Stimulated activated CD8-positive, alpha-beta memory T cell treated with anti-CD3 and anti-CD28 coated beads, Interleukin-7, amount 100 ng/mL, for 4 hours (primary cell): ENCODE data around the gene CHN1.

Source experiments
- DNase-seq, 2 donors: peaks; one replicate each; pipeline ENCODE4 v3.0.0-alpha.2; 2020; ENCODE audit warnings: low read depth in 2 of 2

Gene CHN1

DNA sequence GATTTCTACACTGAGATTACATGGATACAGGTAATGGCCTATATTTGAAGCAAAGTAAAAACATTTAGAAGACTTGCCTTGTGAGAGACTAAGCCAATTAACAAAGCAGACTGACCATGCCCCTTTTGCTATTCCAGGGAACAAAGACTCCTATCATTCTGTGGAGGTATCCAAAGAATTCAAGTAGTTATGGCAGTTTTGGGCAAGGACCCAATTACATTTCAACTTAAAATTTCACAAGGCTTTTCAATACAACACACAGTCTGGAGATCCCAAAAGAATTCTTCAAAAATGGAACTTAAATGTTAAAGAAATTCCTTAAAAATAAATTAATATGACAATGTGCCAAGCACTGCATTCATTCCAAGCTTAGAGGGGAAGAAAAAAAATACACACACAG lies 131.7 kb downstream of the CHN1 start:
- no peak for DNase-seq

DNA sequence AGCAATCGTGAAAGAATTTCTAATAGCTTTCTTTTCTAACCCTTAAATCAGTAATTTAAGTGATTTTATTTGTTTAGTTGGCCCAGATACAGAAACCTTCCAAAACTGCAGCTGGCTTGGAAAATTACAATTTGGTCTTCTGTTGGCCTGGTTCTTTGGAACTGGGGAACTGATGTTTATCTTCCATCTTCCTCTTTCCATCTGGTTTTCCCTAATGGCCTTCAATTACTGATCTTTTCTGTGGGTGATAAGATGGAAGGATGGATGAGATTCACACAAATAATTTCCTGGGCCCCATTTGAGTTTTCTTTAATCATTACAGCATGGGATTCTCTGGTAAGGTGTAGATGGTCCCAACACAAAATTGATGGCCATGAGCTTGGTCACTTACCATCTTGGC lies 134.4 kb downstream of the CHN1 start:
- DNase-seq: no peak

DNA sequence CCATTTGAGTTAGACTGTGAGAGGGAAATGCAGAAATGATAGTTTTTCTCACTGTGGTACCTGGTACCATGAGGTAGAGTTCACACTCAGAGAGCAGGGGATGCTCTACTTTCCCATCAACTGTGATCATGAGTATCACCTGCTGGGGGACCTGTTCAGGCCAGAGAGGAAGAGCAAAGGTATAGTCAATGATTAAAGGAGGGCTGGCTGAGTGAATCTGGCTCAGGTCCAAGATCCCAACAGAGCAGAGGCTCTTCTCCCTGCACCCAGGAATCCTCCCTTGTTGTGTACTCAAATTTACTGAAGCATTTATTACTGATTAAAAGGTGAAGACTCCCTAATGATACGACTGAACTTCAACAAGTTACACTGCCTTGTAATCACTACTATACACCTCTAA lies 136.3 kb downstream of the CHN1 start:
- no peak for DNase-seq

DNA sequence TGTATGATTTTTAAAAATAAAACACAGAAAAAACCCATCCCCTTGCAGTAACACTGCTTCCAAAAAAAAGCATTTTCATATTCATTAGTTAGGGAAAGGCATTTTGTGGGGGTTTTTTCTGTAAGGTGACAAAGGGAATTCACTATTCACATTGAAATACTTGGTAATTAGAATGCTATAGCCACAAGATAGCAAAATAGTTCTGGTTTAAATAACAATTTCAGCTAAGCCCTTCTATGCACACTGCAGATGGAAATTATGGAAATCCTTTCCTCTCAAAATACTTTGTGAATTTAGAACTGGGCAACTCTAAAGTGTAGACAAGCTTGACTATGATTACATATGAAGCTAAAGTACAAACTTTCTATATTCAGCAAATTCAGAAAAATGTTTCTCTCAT lies 138.8 kb downstream of the CHN1 start:
- DNase-seq: no peak

DNA sequence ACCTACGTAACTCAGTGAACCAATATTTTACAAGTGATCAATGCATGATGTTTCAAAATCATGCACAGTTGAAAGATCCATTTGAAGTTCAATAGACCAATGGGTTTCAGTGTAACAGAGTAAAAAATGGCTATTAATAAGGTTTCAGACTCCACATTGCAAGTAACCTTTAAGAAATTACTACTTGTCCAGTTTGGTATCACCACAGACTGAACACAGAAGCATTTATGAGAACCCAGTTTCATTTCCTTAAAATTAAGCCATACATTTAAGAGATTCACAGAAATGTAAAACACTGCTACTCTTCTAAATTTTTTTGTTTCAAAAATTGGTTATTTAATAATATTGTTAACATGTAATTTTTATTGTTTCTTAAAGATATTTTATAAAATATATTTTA lies 142.0 kb downstream of the CHN1 start:
- no peak for DNase-seq

DNA sequence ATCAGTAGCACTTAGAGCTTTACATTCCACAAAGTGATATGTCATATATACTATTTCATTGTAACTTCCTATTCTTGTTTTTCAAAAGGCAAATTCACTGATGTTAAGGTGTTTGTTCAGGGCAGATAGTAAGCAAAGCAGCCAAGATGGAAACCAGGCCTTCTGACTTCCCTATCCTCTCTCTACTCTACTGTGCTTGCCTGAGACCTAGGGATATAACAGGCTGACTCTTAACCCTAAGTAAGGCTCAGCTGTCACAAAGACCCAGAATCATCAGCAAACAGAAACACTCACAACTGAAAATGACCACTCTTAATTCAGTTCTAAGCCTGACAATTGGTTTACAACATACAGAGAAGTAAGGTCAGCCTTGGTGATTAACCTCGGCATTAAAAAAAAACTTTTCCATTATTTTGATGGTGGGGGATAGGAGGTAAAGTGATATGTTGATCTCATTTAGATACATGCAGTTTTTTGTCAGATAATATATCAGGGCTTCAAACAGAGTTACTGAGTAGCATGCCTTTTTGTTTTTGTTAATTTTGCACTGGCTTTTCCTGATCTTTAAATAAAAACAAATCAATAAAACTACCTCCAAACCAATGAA lies 145.5 kb downstream of the CHN1 start:
- DNase-seq: no peak

DNA sequence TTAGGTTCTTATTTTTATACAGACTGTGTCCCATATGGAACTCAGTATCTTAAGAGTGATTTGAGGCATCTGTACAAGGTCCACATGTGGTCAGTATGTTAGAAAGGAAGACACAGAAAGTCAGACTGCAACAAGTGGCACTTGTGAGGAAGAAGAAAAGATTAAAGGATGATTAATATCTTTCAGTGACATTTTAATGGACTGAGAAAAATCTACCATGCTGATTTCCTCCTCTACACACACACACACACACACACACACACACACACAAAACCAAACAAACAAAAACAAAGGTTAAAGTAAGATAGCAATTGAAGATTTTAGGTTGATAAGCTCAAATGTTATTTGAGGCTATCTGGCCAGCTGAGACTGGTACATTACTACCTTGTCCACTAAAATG lies 146.4 kb downstream of the CHN1 start:
- DNase-seq: no peak

DNA sequence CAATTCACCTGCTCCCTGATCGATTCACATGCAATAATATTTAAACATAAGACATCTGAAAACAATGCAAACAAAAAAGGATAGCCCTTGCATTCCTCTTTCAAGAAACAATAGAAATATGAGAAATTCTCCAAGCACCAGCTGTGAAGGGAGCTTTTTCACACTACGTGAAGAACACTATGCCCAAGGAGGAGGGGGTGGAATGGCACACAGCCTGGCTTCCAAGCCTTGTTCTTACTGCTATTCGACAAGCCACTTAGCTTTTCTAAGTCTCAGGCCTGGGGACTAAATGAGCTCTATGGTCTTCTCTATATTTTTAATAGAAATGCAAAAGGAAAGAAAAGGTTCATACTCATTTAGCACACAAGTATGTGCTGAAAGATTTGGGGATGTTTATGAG lies 148.7 kb downstream of the CHN1 start:
- DNase-seq: no peak

DNA sequence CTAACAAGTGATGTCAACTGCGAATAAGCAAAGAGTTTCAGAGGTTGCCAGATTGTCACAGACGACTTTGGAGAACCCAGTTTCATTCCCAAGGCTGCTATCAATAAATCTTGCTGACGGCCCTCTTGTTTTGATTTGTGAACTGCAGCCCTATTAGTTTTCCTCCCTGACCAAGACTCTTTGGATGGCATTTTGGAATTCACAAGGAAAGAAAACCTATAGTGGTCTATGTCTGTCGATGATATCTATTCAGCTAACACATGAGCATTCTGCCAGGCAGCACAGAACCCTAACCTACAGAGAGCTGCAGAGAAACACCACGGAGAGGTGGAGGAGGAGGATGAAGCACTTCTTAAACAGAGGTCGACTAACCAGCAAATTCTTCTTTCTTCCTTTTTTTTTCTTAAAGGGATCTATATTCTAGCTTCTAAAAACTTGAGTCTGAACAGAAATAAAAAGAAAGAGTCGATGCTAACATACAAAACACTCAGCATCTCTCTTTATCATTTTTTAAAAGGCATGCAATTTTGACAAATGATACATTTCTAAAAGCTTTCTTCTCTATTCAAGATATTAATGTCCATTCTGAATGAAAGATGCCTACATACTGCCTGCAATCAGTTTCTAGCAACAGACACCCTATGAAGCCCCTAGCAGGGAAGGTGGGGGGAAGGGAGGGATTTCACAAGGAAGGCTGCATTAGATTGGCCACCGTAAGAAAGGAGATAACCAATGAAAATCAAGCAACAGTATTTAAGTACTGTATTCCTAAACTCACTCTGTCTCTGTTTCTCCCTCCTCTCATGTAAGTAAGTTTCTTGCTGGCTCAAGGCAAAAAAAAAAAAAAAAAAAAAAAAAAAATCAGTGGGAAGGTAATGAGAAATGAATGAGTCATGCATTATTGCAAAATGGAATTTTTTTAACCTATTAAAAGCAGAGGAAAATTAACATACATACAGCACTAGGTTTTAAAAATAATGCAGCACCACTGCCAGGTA lies 157.9 kb downstream of the CHN1 start:
- no peak for DNase-seq

DNA sequence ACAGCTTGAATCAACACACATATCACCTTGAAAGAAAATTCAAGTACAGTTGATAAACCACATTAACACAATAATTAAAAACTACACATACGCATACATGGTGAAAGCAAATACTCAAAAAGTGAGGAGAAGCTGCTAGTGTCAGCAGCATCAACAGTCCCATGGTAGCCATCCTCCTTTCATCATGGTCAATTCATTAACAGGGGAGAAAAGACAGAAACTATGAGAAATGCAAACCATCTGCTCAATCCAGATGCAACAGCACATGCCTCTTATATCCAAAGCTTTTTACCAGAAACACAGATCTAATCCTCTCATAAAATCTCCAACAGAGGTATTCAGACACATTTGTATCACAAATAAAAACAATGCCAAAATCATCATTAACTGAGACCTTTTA lies 159.0 kb downstream of the CHN1 start:
- DNase-seq: no peak

DNA sequence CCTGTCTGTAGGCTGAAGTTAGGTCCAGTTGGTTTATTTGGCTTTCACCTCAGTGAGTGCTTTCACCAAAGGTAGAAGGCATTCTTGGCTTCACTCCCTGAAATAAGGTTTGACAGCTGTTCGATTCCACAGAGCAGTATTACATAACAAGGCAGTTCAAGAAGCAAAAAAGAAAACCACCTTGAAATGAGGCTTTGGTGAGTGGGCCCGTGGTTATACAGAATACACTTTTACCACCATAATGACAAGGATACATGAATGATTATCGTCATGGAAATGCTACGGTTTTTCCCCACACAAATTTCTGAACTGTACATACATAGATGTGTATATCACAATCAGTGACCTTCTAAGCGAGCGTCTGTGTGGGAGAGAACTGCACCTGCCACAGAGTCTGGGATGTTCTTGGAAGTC lies 160.9 kb downstream of the CHN1 start:
- no peak for DNase-seq

DNA sequence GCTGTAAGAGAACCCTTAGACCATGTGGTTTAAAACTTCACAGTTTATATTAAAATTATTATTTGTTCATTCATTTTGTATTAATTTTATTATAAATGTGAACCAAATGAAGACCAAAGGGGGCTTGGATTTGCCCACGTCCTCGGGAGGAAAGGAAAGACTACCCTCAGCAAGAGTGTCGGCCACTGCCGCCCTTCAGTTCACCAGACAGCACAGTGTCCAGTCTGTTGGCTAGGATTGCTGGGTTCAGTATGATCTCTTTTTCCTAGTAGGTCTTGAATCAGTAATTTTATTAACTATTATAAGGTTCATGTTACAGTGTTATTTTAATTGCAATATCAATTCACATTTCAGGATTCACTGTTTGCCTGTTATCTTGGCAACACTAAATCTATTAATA lies 162.7 kb downstream of the CHN1 start:
- DNase-seq: no peak

DNA sequence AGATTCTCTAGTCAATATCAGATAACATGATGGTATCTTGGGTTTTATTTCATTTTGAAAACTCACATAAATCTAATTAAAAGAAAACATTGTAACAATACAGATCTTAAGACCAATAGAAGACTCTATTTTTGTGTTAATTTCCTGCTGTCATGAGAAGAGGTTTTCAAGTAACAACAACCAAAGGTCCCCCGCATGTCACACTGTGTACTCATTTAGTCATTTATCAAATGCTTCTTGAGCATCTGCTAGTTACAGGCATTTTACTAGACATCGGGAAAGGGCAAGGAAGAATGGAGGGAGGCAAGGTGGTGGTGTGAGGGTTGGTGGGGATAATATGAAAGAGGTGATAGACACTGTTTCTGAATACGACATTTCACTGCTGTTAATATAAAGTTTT lies 163.2 kb downstream of the CHN1 start:
- DNase-seq: no peak

DNA sequence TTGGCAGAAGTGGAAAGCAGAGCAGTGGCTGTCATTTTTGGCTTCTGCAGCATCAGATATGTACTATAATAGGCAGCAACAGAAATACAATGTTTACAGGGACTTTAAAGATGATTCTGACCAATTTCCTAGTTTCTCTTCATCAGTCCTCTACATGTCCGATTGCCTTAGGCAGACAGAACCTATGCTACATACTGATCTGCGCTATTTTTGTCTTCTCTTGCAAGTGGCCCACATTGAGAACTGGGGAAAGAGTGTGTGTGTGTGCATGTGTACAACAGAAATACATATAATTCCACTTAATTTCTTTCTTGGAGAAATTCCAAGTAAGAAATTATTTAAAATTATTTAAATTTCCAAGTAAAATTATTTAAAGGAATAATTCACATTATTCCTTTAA lies 163.8 kb downstream of the CHN1 start:
- no peak for DNase-seq

DNA sequence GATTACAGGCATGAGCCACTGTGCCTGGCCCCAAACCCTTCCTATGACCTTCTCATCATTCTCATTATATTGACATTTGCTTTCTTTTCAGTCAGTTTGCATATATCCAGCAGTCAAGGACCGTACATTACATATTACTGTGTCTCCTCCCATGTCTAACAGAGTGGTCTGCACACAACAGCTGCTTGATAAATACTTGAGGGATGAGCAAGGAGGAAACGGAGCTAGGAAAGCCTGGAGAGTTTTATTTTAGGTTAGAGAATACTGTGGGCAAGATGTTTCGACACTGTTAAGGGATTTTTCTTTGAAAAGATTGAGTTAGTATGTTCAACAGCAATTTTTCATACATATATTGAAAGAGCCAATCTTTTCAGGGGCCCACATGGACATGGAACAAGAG lies 164.7 kb downstream of the CHN1 start:
- no peak for DNase-seq

DNA sequence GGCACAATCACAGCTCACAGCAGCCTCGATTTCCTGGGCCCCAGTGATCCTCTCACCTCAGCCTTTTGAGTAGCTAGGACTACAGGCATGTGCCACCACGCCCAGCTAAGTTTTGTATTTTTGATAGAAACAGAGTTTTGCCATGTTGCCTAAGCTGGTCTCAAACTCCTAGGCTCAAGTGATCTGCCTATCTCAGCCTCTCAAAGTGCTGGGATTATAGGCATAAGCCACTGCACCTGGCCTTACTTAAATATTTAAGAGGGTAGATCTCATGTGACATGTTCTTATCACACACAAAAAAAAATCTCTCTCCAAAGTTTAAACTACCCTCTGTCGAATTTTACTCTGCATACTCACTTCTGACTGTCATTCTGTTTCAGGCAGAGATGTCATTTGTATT lies 165.5 kb downstream of the CHN1 start:
- no peak for DNase-seq

DNA sequence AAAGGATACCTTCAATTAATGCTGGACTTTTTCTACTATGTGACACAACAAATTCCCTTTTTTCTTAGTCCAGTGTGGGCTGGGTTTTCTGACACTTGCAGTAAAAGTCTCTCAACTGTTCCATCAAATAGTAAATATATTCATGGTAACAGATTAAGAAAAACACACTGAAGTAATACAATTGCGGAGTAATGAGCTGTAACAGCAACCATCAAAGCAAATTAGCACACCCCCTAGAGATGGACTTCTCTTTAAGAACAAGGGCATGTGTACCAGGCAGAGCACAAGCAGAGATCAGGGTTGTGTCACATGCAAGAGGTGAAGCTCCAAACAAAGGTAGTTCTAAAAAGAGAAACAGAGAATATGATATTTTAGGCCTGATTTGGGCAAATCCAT lies 168.2 kb downstream of the CHN1 start:
- no peak for DNase-seq

DNA sequence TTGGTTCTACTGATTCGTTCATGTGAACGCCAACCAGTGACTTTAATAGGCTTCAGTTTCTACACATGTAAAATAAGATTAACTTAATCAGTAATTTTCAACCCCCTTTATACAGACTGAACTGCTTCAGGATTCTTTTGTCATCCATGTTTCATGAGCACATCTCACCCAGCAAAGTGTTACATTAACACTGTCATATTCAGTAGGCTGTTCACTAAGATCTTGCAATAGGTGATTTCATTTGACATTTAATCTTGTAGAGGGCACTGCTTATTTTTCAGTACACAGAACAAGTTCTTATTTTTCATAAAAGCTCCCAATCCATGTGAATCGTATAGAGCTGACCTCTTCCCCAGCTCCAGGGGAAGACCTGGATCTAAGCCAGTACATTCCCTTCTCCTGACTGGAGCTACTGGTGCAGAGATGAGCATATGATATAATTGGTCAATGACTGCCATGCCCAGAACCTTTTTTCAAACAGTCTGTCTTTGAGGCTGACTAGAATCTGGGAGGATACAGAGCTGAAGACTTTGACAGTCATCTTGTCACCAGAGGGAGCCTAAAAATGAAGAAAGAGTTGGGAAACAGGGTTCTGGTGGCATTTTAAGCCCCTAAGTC lies 168.7 kb downstream of the CHN1 start:
- no peak for DNase-seq

DNA sequence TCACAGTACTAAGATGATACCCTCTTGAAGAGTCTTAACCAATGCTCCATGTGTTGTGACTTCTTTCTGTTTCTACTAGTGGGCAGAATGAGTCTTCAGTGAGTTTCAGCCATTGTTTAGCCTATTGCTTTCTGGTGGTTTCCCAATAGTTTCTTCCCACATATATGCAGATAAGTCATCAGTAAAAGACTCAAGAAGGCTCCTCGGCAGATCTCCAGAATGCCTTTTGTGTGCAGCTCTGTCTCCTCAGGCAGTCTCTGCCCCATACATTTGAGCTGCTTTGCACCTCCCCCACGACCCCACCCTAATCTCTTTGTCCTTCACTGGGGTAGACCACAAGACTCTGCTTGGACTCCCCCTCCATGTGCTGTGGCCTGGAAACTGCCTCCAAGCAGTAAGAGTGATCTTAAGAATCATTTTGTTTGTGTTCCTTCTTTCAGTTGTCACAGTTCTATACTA lies 169.4 kb downstream of the CHN1 start:
- DNase-seq: no peak

DNA sequence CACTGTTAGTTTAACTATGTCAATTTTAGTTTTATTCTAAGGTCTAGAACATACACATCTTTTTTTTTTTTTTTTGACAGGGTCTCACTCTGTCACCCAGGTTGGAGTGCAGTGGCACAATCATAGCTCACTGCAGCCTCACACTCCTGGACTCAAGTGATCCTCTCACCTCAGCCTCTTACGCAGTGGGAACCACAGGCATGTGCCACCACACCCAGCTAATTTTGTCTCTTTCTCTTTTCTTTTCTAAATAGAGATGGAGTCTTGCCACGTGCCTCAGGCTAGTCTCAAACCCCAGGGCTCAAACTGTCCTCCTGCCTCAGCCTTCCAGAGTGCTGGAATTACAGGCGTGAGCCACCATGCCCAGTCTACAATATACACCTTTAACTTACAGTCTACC lies 171.4 kb downstream of the CHN1 start:
- no peak for DNase-seq

DNA sequence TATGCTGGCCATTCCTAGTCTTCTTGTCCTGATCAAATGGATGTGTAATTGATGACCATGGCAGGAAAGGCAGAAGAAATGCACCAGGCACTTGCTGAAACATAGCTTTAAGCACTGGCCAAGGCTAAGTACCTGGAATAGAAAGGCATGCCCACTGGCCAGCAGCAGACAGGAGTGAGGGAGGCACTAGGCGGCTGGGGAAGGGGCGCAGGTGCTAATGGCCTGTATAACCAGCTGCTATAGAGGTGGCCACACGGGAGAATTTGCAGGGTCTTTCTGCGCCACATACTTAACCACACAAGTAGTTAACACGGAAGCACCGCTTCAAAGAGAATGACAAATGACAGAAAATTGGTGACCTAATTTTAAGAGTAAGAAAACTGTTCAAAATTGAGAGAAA lies 174.6 kb downstream of the CHN1 start:
- DNase-seq: no peak

DNA sequence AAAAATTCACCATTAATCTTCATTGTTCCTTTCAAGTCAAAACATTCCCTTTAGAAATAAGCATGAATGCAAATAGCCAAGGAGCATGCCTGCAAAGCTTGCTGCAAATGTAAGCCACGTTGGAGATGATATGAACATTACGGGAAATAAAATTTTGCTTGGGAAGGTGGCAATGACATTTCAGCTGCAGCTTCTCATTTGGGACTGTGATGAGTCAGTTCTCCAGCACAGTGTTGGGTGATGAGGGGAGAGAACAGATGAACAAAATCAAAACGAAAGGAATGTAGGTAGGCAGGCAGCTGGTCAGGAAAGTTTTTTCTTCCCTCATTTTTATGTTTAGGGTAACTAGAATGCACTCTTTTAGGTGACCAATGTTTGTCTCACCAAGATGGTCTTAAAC lies 175.6 kb downstream of the CHN1 start:
- no peak for DNase-seq
